ENCODE results near the gene BTBD16. TPM values are rescaled to one million over a fixed set of nuclear protein-coding genes. Genes with fewer than 3 reads are reported as not detected.

The BTBD16 gene
- total RNA-seq, result not detected

- Mint-ChIP-seq H3K27ac (no peak within 1 kb of the TSS), H3K4me3 (no peak within 1 kb of the TSS), H3K9me3 (no peaks in the 10 kb centered on the region), H3K27me3 (ENCODE audit: low read depth) (peaks cover 9% of the 10 kb centered on the region), H3K4me1 (ENCODE audit: low read depth) (no peaks in the 10 kb centered on the region), H3K36me3 (ENCODE audit: insufficient read depth in 2 of 2) (no peaks in the 10 kb centered on the region)
- DNase-seq (no peak), ATAC-seq (replicated peaks in 1 of 2) (no peak)
Measured at GRCh38 chr10:122271076-122271475, at the start of gene BTBD16. BTBD16 (plus strand) TSS chr10:122271296; CDS start chr10:122275082, 3,786 bp downstream.

GRCh38 chr10:122221958-122222357 is 49.1 kb upstream of the BTBD16 start:
- H3K27ac Mint-ChIP-seq, result no peak overlapping the region
- no peaks in the 10 kb centered on the region for H3K36me3 Mint-ChIP-seq (ENCODE audit: insufficient read depth in 2 of 2)
- H3K9me3 Mint-ChIP-seq, result no peaks in the 10 kb centered on the region
- ATAC-seq (replicated peaks in 1 of 2) (no peak), DNase-seq (no peak)
- H3K4me1 Mint-ChIP-seq (ENCODE audit: low read depth), result no peaks in the 10 kb centered on the region
- H3K4me3 Mint-ChIP-seq, result no peak overlapping the region
- H3K27me3 Mint-ChIP-seq (ENCODE audit: low read depth), result peaks cover 20% of the 10 kb centered on the region

- no peaks in the 10 kb centered on the region for H3K9me3 Mint-ChIP-seq
- H3K4me3 Mint-ChIP-seq, result no peak overlapping the region
- DNase-seq (no peak), ATAC-seq (replicated peaks in 1 of 2) (no peak)
- H3K36me3 Mint-ChIP-seq (ENCODE audit: insufficient read depth in 2 of 2), result no peaks in the 10 kb centered on the region
- no peaks in the 10 kb centered on the region for H3K4me1 Mint-ChIP-seq (ENCODE audit: low read depth)
- no peak overlapping the region for H3K27ac Mint-ChIP-seq
- peaks cover 20% of the 10 kb centered on the region for H3K27me3 Mint-ChIP-seq (ENCODE audit: low read depth)
Measured at GRCh38 chr10:122222638-122223037, 48.5 kb upstream of the BTBD16 start.

GRCh38 chr10:122224159-122224558 is 46.9 kb upstream of the BTBD16 start:
- no peaks in the 10 kb centered on the region for H3K9me3 Mint-ChIP-seq
- H3K4me3 Mint-ChIP-seq, result no peak overlapping the region
- H3K27me3 Mint-ChIP-seq (ENCODE audit: low read depth), result peaks cover 20% of the 10 kb centered on the region
- ATAC-seq (replicated peaks in 1 of 2) (no peak), DNase-seq (no peak)
- no peak overlapping the region for H3K27ac Mint-ChIP-seq
- H3K36me3 Mint-ChIP-seq (ENCODE audit: insufficient read depth in 2 of 2), result no peaks in the 10 kb centered on the region
- H3K4me1 Mint-ChIP-seq (ENCODE audit: low read depth), result no peaks in the 10 kb centered on the region

GRCh38 chr10:122225330-122225729 is 45.8 kb upstream of the BTBD16 start:
- H3K9me3 Mint-ChIP-seq, result no peaks in the 10 kb centered on the region
- H3K27ac Mint-ChIP-seq, result no peak overlapping the region
- H3K36me3 Mint-ChIP-seq (ENCODE audit: insufficient read depth in 2 of 2), result no peaks in the 10 kb centered on the region
- ATAC-seq (replicated peaks in 1 of 2), result no peak
- no peak overlapping the region for H3K4me3 Mint-ChIP-seq
- peaks cover 20% of the 10 kb centered on the region for H3K27me3 Mint-ChIP-seq (ENCODE audit: low read depth)
- no peak for DNase-seq
- no peaks in the 10 kb centered on the region for H3K4me1 Mint-ChIP-seq (ENCODE audit: low read depth)

- no peak for DNase-seq
- Mint-ChIP-seq H3K4me3 (no peak overlapping the region), H3K4me1 (ENCODE audit: low read depth) (no peaks in the 10 kb centered on the region), H3K27me3 (ENCODE audit: low read depth) (peaks cover 14% of the 10 kb centered on the region), H3K27ac (no peak overlapping the region), H3K9me3 (no peaks in the 10 kb centered on the region), H3K36me3 (ENCODE audit: insufficient read depth in 2 of 2) (no peaks in the 10 kb centered on the region)
- ATAC-seq (replicated peaks in 1 of 2), result no peak
Measured at GRCh38 chr10:122227754-122228153, 43.3 kb upstream of the BTBD16 start.

- ATAC-seq (replicated peaks in 1 of 2) (no peak), DNase-seq (no peak)
- no peaks in the 10 kb centered on the region for H3K36me3 Mint-ChIP-seq (ENCODE audit: insufficient read depth in 2 of 2)
- no peak overlapping the region for H3K27ac Mint-ChIP-seq
- no peak overlapping the region for H3K4me3 Mint-ChIP-seq
- no peaks in the 10 kb centered on the region for H3K9me3 Mint-ChIP-seq
- peaks cover 14% of the 10 kb centered on the region for H3K27me3 Mint-ChIP-seq (ENCODE audit: low read depth)
- H3K4me1 Mint-ChIP-seq (ENCODE audit: low read depth), result no peaks in the 10 kb centered on the region
Measured at GRCh38 chr10:122229666-122230065, 41.4 kb upstream of the BTBD16 start.

- DNase-seq (no peak), ATAC-seq (replicated peaks in 1 of 2) (no peak)
- no peak overlapping the region for H3K27ac Mint-ChIP-seq
- H3K36me3 Mint-ChIP-seq (ENCODE audit: insufficient read depth in 2 of 2), result no peaks in the 10 kb centered on the region
- no peak overlapping the region for H3K4me3 Mint-ChIP-seq
- no peaks in the 10 kb centered on the region for H3K4me1 Mint-ChIP-seq (ENCODE audit: low read depth)
- peaks cover 11% of the 10 kb centered on the region for H3K27me3 Mint-ChIP-seq (ENCODE audit: low read depth)
- no peaks in the 10 kb centered on the region for H3K9me3 Mint-ChIP-seq
Measured at GRCh38 chr10:122230222-122230621, 40.9 kb upstream of the BTBD16 start.

- no peaks in the 10 kb centered on the region for H3K27me3 Mint-ChIP-seq (ENCODE audit: low read depth)
- no peak for DNase-seq
- H3K4me1 Mint-ChIP-seq (ENCODE audit: low read depth), result no peaks in the 10 kb centered on the region
- H3K4me3 Mint-ChIP-seq, result no peak overlapping the region
- no peaks in the 10 kb centered on the region for H3K36me3 Mint-ChIP-seq (ENCODE audit: insufficient read depth in 2 of 2)
- H3K9me3 Mint-ChIP-seq, result no peaks in the 10 kb centered on the region
- no peak overlapping the region for H3K27ac Mint-ChIP-seq
- no peak for ATAC-seq (replicated peaks in 1 of 2)
Measured at GRCh38 chr10:122232769-122233168, 38.3 kb upstream of the BTBD16 start.

- DNase-seq (no peak), ATAC-seq (replicated peaks in 1 of 2) (no peak)
- no peaks in the 10 kb centered on the region for H3K4me1 Mint-ChIP-seq (ENCODE audit: low read depth)
- no peaks in the 10 kb centered on the region for H3K9me3 Mint-ChIP-seq
- no peak overlapping the region for H3K4me3 Mint-ChIP-seq
- H3K36me3 Mint-ChIP-seq (ENCODE audit: insufficient read depth in 2 of 2), result no peaks in the 10 kb centered on the region
- no peak overlapping the region for H3K27ac Mint-ChIP-seq
- H3K27me3 Mint-ChIP-seq (ENCODE audit: low read depth), result no peaks in the 10 kb centered on the region
Measured at GRCh38 chr10:122233857-122234348, 37.2 kb upstream of the BTBD16 start.

GRCh38 chr10:122234416-122234815 is 36.7 kb upstream of the BTBD16 start:
- H3K9me3 Mint-ChIP-seq, result no peaks in the 10 kb centered on the region
- H3K4me3 Mint-ChIP-seq, result no peak overlapping the region
- no peak overlapping the region for H3K27ac Mint-ChIP-seq
- no peak for DNase-seq
- H3K4me1 Mint-ChIP-seq (ENCODE audit: low read depth), result no peaks in the 10 kb centered on the region
- H3K27me3 Mint-ChIP-seq (ENCODE audit: low read depth), result no peaks in the 10 kb centered on the region
- no peaks in the 10 kb centered on the region for H3K36me3 Mint-ChIP-seq (ENCODE audit: insufficient read depth in 2 of 2)
- ATAC-seq (replicated peaks in 1 of 2), result no peak

GRCh38 chr10:122236690-122237306 is 34.3 kb upstream of the BTBD16 start:
- H3K9me3 Mint-ChIP-seq, result no peaks in the 10 kb centered on the region
- no peaks in the 10 kb centered on the region for H3K36me3 Mint-ChIP-seq (ENCODE audit: insufficient read depth in 2 of 2)
- H3K27ac Mint-ChIP-seq, result no peak overlapping the region
- no peak overlapping the region for H3K4me3 Mint-ChIP-seq
- DNase-seq (no peak), ATAC-seq (replicated peaks in 1 of 2) (no peak)
- no peaks in the 10 kb centered on the region for H3K27me3 Mint-ChIP-seq (ENCODE audit: low read depth)
- no peaks in the 10 kb centered on the region for H3K4me1 Mint-ChIP-seq (ENCODE audit: low read depth)

- Mint-ChIP-seq H3K27ac (no peak overlapping the region), H3K4me1 (ENCODE audit: low read depth) (no peaks in the 10 kb centered on the region), H3K27me3 (ENCODE audit: low read depth) (no peaks in the 10 kb centered on the region), H3K9me3 (no peaks in the 10 kb centered on the region), H3K4me3 (no peak overlapping the region), H3K36me3 (ENCODE audit: insufficient read depth in 2 of 2) (no peaks in the 10 kb centered on the region)
- no peak for ATAC-seq (replicated peaks in 1 of 2)
- DNase-seq, result no peak
Measured at GRCh38 chr10:122237331-122237990, 33.6 kb upstream of the BTBD16 start.
